GM12878 (cell line): Measurements from ENCODE around the gene NPIPB6. TPM values are rescaled to one million over a fixed set of nuclear protein-coding genes. Genes with fewer than 3 reads are reported as not detected.

Source experiments
- ATAC-seq: fragments of 200-7000 bp; cut with Tn5 transposase; 3 replicates; pipeline ENCODE4 v1.9.1; 2020; ENCODE audit warnings: mild to moderate bottlenecking, moderate library complexity
- BruUV-seq: library from RNA; stranded (reverse); fragments of 400-500 nt; replicated peaks from 2 replicates; lab custom pipeline; 2021; lab: Mats Ljungman, UMichigan
- CTCF ChIA-PET: fragments of 300-600 bp; sonication (Branson Sonifier 250); formaldehyde crosslinking; extraction: SDS; loops from one replicate; lab custom pipeline; 2021; ENCODE audit warnings: inconsistent platforms; lab: Yijun Ruan, JAX
- POLR2A ChIA-PET: fragments of 350-600 bp; formaldehyde crosslinking; extraction: SDS; loops from one replicate; lab custom pipeline; 2021; ENCODE audit warnings: inconsistent platforms; lab: Charles Lee
- RAD21 ChIA-PET: fragments of 300-600 bp; sonication (Branson Sonifier 250); formaldehyde crosslinking; loops from one replicate; lab custom pipeline; 2023; ENCODE audit warnings: antibody characterized with exemption; ENCODE audit not compliant: unreplicated experiment; lab: Charles Lee
- SMC1A ChIA-PET: fragments of 300-600 bp; sonication (Branson Sonifier 250); formaldehyde crosslinking; loops from one replicate; lab custom pipeline; 2023; ENCODE audit not compliant: unreplicated experiment, uncharacterized antibody; lab: Charles Lee
- DNase-seq: peaks from one replicate; pipeline ENCODE4 v3.0.0-alpha.2; 2011; ENCODE audit warnings: low read depth, low spot score
- FAIRE-seq: peaks from 3 replicates; lab custom pipeline; 2011; peaks lifted over from hg19 to GRCh38; lab: Jason Lieb, UNC
- H2AFZ ChIP-seq: 2 replicates; pipeline ENCODE4 v1.6.0; 2011; ENCODE audit warnings: low read depth, low read length, control low read depth; ENCODE audit not compliant: control insufficient read depth
- H3K27ac ChIP-seq: 2 replicates; pipeline ENCODE4 v1.5.1; 2011; ENCODE audit warnings: control low read depth; ENCODE audit not compliant: control insufficient read depth, insufficient read depth
- H3K27me3 ChIP-seq, 2 experiments: replicated peaks in 1 of 2; 2 replicates each; pipeline versions ENCODE4 v1.6.0 to v1.6.1; 2011; ENCODE audit warnings: low read length in 1 of 2; ENCODE audit not compliant: control insufficient read depth in 2 of 2, insufficient read depth in 2 of 2
- H3K36me3 ChIP-seq, 2 experiments: 2 replicates each; pipeline ENCODE4 v1.5.1; 2011; ENCODE audit warnings: low read length in 1 of 2; ENCODE audit not compliant: control insufficient read depth in 2 of 2, insufficient read depth in 2 of 2
- H3K4me1 ChIP-seq: 2 replicates; pipeline ENCODE4 v1.6.1; 2011; ENCODE audit warnings: mild to moderate bottlenecking, low read length, moderate library complexity, mixed read lengths; ENCODE audit not compliant: control insufficient read depth, insufficient read depth
- H3K4me2 ChIP-seq: 2 replicates; pipeline ENCODE4 v1.6.0; 2011; ENCODE audit warnings: control low read depth; ENCODE audit not compliant: control insufficient read depth, insufficient read depth
- H3K4me3 ChIP-seq: fragments of 200-600 bp; sonication (generic); 2 replicates; pipeline ENCODE4 v1.5.1; 2016
- H3K79me2 ChIP-seq: 2 replicates; pipeline ENCODE4 v1.6.0; 2011; ENCODE audit warnings: low read length; ENCODE audit not compliant: control insufficient read depth, insufficient read depth
- H3K9ac ChIP-seq: 2 replicates; pipeline ENCODE4 v1.8.0; 2011; ENCODE audit warnings: low read length, control low read depth, mixed read lengths; ENCODE audit not compliant: control insufficient read depth, insufficient read depth
- H3K9me3 ChIP-seq: replicated peaks from 3 replicates; pipeline ENCODE4 v1.5.1; 2011; ENCODE audit warnings: mild to moderate bottlenecking, low read length; ENCODE audit not compliant: control insufficient read depth, insufficient read depth
- H4K20me1 ChIP-seq: 2 replicates; pipeline ENCODE4 v1.6.0; 2011; ENCODE audit not compliant: control insufficient read depth, insufficient read depth
- BCLAF1 ChIP-seq: fragments of 450-650 bp; IDR thresholded peaks from 2 replicates; pipeline ENCODE4 v1.6.1; 2017; ENCODE audit warnings: antibody characterized with exemption, mild to moderate bottlenecking, moderate library complexity
- E4F1 ChIP-seq: fragments of 450-650 bp; IDR thresholded peaks from 2 replicates; pipeline ENCODE4 v1.6.1; 2018; ENCODE audit warnings: borderline replicate concordance, mild to moderate bottlenecking; ENCODE audit not compliant: partially characterized antibody
- ESRRA ChIP-seq: IDR thresholded peaks from 2 replicates; pipeline ENCODE4 v1.6.1; 2012; ENCODE audit warnings: mild to moderate bottlenecking, low read length, improper control_type of control experiment
- GABPA ChIP-seq: IDR thresholded peaks from 2 replicates; pipeline ENCODE4 v1.6.1; 2014; ENCODE audit warnings: antibody characterized with exemption, low read depth, mild to moderate bottlenecking, inconsistent platforms
- MTA3 ChIP-seq: IDR thresholded peaks from 2 replicates; pipeline ENCODE4 v1.6.1; 2012; ENCODE audit warnings: low read length, inconsistent platforms, borderline replicate concordance
- POLR2AphosphoS5 ChIP-seq: IDR thresholded peaks from 2 replicates; pipeline ENCODE4 v1.6.1; 2011; ENCODE audit warnings: mild to moderate bottlenecking, low read length, inconsistent platforms
- RAD51 ChIP-seq: fragments of 450-650 bp; IDR thresholded peaks from 2 replicates; pipeline ENCODE4 v1.6.1; 2016; ENCODE audit warnings: moderate library complexity, mild to moderate bottlenecking, inconsistent platforms
- SUPT20H ChIP-seq: IDR thresholded peaks from 2 replicates; pipeline ENCODE4 v1.6.1; 2011; ENCODE audit warnings: low read depth, mild to moderate bottlenecking, low read length, moderate library complexity, borderline replicate concordance; ENCODE audit not compliant: control insufficient read depth
- SUZ12 ChIP-seq: fragments of 200-600 bp; sonication (generic); IDR thresholded peaks from one replicate; pipeline ENCODE4 v1.6.1; 2018; ENCODE audit warnings: antibody characterized with exemption, mild to moderate bottlenecking; ENCODE audit not compliant: unreplicated experiment
- WGBS: methylation state at CpG from one replicate; pipeline ENCODE4 v1.1.6; 2016; ENCODE audit warnings: low lambda C conversion rate; ENCODE audit not compliant: insufficient replicate concordance, insufficient coverage; ENCODE audit errors: missing lambda C conversion rate; 5-methylcytosine and 5-hydroxymethylcytosine counted together
- in situ Hi-C: fragments of 300-500 bp; cut with MboI; formaldehyde crosslinking; loops from 9 replicates; pipeline ENCODE4 v1.14.3; 2018; ENCODE audit warnings: mixed read lengths
- intact Hi-C: fragments of 100-400 bp; cut with micrococcal nuclease; formaldehyde crosslinking; loops from one replicate; pipeline ENCODE4 v1.14.2; 2022; ENCODE audit not compliant: unreplicated experiment
- polyA plus RNA-seq, 11 experiments: library from polyadenylated mRNA; depleted of rRNA in 4 of 11; unstranded in 6 of 11; stranded (reverse) in 5 of 11; fragments of >200 nt; fragmentation: Nextera tagmentation in 4 of 11; fragmentation: Illumina TruSeq in 1 of 11; extraction: Ambion mirVana in 4 of 11; extraction: Trizol in 1 of 11; gene quantifications; 1 replicate in 1 of 11; 2 replicates in 10 of 11; pipeline versions ENCODE4 v1.2.1 to v1.2.3, GENCODE V29; 2011 to 2016; ENCODE audit warnings: inconsistent platforms in 2 of 11, missing spikeins in 2 of 11, low read depth in 1 of 11
- total RNA-seq, 4 experiments: library from RNA; depleted of rRNA in 3 of 4; stranded (reverse); fragments of >200 nt in 3 of 4; fragmentation: Illumina TruSeq in 1 of 4; extraction: Trizol in 1 of 4; gene quantifications; 2 replicates each; pipeline versions ENCODE4 v1.2.1 to v1.2.3, GENCODE V29; 2013 to 2021

Gene NPIPB6
- total and polyA plus RNA-seq, 10 of the 15 experiments (the other 5 are each of a cell fraction or from before 2014, with no cell fraction given): 0.24 to 0.76 (median 0.44) TPM; not detected in 5

GRCh38 chr16:28300327-28300726 is 63.0 kb downstream of the NPIPB6 start:
- ChIA-PET CTCF (no interaction called here), RAD21 (no interaction called here), SMC1A (interaction anchor here (0.6 to 1.0 kb wide), 2 partner anchors 26 to 119 kb away, joined by 3 to 5 read pairs; no protein-coding TSS in a partner anchor), POLR2A (no interaction called here)
- Histone ChIP-seq H3K79me2 (no peaks in the 10 kb centered on the region), H3K4me3 (no peak overlapping the region), H3K27ac (no peak overlapping the region), H2AFZ (no peak overlapping the region), H4K20me1 (no peaks in the 10 kb centered on the region), H3K36me3 (no peaks in the 10 kb centered on the region), H3K9ac (no peak overlapping the region), H3K4me1 (no peaks in the 10 kb centered on the region), H3K9me3 (no peaks in the 10 kb centered on the region), H3K27me3 (peaks cover 0 to 2% of the 10 kb centered on the region in 2 experiments; a peak in 1 of 4 replicates), H3K4me2 (no peak overlapping the region)
- FAIRE-seq: no peak
- DNase-seq: no peak
- in situ Hi-C loops: no loop called here
- BruUV-seq: no TSS peak
- ATAC-seq: no peak
- TF ChIP-seq GABPA (no peak), SUZ12 (no peak), RAD51 (no peak), SUPT20H (no peak), ESRRA (no peak), MTA3 (no peak), E4F1 (no peak), BCLAF1 (no peak), POLR2AphosphoS5 (no peak)
- WGBS: 30% methylated on average over 5 of the region's 5 CpGs
- intact Hi-C loops: no loop called here
